Measurements from ENCODE around the gene CAB39. TPM values are rescaled to one million over a fixed set of nuclear protein-coding genes. Genes with fewer than 3 reads are reported as not detected.

The CAB39 gene
- total RNA-seq, 1 donor: 81.0 TPM

DNA sequence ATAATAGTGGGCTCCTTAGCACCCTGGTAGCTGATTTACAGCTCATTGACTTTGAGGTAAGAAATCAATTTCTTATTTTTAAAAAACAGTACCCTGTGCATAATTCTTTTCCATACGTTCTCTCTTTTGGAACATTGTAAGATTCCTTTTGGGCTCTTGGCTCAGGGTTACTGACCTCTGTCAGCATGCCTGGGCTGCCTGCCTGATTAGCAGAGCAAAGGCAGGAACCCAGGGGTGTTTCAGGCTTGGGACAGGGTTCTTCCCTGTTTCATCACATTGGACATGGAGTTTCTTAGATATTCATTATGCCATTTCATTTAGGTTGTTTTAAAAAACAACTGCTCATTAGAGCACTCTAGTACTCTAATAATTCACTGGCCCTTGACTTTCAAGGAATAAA is 78.3 kb downstream of the CAB39 start:
- Histone ChIP-seq H3K27me3 (ENCODE audit: insufficient read depth, low read length) (no peaks in the 10 kb centered on the region), H3K4me1 (ENCODE audit: insufficient read depth, low read length) (peaks cover 31% of the 10 kb centered on the region), H3K4me3 (ENCODE audit: low read length) (no peak overlapping the region), H3K9me3 (ENCODE audit: low read depth, low read length) (peaks cover 13% of the 10 kb centered on the region)

DNA sequence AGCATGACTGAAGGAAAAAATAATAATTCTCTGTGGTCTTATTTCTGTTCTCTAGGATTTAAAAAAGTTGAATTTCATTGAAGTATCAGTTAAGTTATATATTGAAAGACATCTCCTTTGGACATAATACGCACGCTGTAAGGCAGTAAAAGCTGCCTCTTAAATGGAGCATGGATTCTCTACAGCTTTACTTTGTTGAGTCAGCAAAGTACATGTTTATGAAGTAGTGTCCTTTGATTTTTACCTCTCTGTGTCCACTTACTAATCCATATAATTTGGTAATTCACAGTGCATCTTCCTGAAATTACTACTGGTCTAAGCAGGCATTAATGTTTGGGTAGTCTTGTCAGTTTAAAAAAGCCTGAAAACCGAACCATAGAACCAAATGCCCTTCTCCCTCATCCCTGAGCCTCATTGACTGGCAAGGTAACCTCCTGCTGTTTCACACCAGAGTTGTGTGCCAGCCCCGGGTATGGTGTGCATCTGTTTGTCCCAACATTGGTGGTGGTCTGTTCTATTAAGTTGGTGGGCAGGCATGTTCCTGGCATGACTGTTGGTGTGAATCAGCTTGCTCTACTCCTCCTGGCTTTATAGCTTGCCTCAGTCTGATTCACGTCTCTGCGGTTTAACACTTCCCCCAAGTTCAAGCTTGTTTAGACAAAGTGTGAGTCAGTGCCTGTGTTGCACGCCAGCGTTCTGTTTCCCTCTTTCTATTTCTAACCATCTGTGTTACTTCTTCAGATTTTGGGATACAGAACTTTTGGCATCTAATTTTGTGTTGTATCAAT is 81.1 kb downstream of the CAB39 start:
- no peak overlapping the region for H3K4me3 ChIP-seq (ENCODE audit: low read length)
- no peaks in the 10 kb centered on the region for H3K27me3 ChIP-seq (ENCODE audit: insufficient read depth, low read length)
- peaks cover 3% of the 10 kb centered on the region for H3K9me3 ChIP-seq (ENCODE audit: low read depth, low read length)
- peaks cover 54% of the 10 kb centered on the region for H3K4me1 ChIP-seq (ENCODE audit: insufficient read depth, low read length)

DNA sequence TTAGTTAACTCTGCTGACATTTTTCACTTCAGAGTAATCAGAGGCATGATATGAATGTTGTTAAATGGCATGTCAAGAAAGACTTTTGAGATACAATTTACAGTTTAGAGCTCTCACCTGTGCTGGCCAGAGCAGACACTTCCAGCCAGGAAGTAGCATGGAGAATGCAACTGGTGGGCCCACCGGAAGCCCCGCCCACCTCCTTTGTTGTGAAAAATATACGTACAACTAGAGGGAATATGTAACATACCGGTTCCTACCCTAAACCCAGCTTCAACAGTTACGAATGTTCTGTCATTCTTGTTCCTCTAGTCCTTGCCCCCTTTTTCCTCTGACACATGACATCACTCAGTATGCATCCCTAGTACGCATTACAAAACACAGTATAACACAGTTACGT is 81.9 kb downstream of the CAB39 start:
- no peaks in the 10 kb centered on the region for H3K9me3 ChIP-seq (ENCODE audit: low read depth, low read length)
- H3K4me1 ChIP-seq (ENCODE audit: insufficient read depth, low read length): peaks cover 55% of the 10 kb centered on the region
- H3K27me3 ChIP-seq (ENCODE audit: insufficient read depth, low read length): no peaks in the 10 kb centered on the region
- H3K4me3 ChIP-seq (ENCODE audit: low read length): no peak overlapping the region

DNA sequence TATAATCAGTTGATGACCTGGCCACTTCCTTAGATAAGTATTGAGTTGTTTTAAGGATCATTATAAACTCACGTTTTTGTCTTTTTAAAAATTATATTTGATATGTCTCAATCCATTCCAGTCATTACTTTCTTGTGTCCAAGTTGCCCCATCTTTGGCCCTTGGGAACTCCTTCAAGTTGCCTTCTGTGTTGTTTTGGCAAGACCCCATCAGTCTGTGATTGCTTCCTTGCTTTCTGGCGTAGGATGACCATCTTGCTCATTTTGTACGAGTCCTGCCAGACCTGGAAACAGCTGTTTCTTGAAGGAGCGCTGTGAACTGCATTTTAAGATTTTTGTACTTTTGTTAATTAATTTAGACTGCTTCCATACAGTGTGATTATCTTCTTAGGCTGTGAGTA is 83.2 kb downstream of the CAB39 start:
- no peaks in the 10 kb centered on the region for H3K9me3 ChIP-seq (ENCODE audit: low read depth, low read length)
- H3K4me1 ChIP-seq (ENCODE audit: insufficient read depth, low read length): peaks cover 55% of the 10 kb centered on the region
- H3K4me3 ChIP-seq (ENCODE audit: low read length): no peak overlapping the region
- H3K27me3 ChIP-seq (ENCODE audit: insufficient read depth, low read length): no peaks in the 10 kb centered on the region

DNA sequence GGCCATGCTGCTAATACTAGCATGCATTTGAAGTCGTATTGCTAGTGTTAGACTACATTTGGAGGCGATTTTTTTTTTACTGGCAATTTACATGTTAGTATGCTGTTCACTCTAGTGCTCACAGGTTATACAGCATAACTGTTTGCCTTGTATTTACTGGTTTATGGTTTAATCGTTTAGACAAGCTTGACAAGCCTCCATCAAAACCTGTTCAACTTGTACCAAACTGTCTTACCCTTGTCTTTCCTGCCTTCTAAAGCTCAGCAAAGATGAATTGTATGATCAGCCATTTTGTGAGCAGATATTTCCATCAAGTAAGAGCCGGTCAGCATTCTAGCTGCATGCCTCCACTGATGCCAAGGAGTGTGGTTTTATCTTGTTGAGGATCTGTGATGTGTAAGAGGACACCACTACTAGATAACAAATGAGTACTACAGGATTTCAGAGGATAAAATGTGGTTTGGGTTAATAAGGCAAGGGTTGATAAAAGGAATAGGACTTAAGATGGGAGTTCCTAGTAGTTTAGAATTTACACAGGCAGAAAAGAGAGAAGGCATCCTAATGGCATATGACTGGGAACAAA is 83.7 kb downstream of the CAB39 start:
- no peaks in the 10 kb centered on the region for H3K9me3 ChIP-seq (ENCODE audit: low read depth, low read length)
- no peak overlapping the region for H3K4me3 ChIP-seq (ENCODE audit: low read length)
- peaks cover 55% of the 10 kb centered on the region for H3K4me1 ChIP-seq (ENCODE audit: insufficient read depth, low read length)
- no peaks in the 10 kb centered on the region for H3K27me3 ChIP-seq (ENCODE audit: insufficient read depth, low read length)

DNA sequence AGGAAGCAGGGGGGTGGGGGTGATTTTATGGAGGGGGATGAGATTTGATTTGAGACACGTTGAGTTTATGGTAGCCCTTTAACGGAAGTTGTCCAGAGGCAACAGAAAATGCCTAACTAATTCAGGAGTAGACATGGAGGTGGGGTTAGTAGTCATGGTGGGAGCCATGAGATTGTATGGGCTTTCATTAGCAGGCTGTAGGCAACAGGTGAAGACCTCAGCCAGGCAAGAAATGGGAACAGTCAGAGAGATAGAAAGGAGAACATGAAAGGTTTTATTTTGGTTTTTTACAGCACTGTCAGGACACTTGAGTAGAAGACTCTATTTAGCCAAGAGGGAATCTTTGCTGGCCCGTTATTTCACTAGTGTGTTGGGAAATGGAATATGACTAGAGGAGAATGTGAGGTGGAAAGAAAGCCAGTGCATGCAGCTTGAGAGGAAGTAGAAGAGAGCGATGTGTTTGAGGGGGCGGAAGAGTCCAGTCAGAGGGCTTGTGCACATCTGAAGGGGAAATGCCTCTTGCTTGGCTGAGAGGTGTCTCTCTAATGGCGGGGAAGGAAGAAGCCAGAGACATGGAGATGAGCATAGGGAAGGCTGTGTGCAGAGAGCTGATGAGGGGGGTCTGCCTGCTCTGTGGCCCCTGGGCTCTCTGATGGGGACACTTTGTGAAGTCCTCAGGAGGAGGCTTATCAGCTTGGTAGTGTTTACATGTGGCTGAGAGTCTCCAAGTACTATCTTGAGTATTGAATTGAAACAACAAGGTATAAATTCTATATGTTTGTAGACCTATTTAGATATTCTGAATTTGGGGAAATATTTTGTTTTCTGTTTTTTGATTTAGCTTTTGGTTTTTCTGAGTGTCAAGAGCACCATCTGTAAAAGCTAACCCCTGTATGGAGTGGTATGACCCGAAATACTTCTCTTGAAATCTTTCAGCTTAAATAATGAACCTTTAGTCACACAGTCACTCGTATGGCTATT is 85.2 kb downstream of the CAB39 start:
- Histone ChIP-seq H3K4me1 (ENCODE audit: insufficient read depth, low read length) (peaks cover 55% of the 10 kb centered on the region), H3K9me3 (ENCODE audit: low read depth, low read length) (no peaks in the 10 kb centered on the region), H3K4me3 (ENCODE audit: low read length) (no peak overlapping the region), H3K27me3 (ENCODE audit: insufficient read depth, low read length) (no peaks in the 10 kb centered on the region)

DNA sequence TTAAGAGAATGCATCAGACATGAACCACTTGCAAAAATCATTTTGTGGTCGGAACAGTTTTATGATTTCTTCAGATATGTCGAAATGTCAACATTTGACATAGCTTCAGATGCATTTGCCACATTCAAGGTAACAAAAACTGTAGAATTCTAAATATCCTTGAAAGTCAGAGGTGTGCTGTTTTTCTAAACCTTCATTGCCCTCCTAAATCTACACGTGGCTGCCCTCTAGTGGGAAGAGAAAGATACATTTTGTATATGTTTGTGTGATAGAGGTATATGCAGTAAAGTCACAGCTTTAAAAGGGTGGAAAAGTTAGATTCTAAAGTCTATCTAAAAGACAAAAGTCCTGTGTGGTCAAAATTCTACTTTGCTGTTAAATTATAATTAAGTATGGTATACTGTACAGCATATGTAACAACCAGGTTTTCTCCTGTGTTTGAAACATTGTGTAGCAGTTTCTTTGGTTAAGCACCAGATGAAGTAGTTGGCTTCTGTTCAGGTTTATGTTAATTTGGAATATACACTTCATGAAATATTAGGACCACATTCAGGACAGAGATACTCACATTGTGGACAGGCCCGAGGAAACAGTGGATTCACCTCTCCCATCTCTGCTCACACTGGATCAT is 86.2 kb downstream of the CAB39 start:
- Histone ChIP-seq H3K4me1 (ENCODE audit: insufficient read depth, low read length) (peaks cover 45% of the 10 kb centered on the region), H3K9me3 (ENCODE audit: low read depth, low read length) (no peaks in the 10 kb centered on the region), H3K4me3 (ENCODE audit: low read length) (no peak overlapping the region), H3K27me3 (ENCODE audit: insufficient read depth, low read length) (no peaks in the 10 kb centered on the region)

DNA sequence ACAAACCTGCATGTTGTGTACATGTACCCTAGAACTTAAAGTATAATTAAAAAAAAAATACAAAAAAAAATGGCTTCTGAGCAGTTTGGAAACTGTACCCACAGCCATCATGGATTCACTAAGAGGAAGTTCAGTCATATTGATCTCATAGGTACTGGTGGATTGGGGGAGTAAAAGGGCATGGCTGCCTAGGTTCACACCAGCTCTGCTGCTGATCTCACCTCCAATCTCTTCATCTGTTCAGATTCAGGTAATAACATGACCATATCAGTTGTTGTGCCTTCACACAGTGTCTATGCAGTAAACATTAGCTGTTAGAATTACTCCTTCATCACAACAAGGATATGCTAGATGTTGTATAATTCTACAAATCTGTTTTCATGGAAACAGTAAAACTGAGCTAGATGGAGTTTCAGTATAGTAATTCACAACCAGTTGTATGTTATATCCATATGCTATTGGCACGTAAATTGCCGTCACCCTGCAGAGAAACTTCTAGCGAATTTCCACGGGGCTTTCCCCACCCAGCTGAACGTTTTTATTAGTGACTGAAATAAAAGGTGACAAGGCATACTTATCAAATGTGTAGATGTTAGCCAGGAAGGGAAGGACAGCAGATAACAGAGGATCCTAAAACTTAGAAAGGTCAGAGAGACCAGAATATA is 92.8 kb downstream of the CAB39 start:
- Histone ChIP-seq H3K27me3 (ENCODE audit: insufficient read depth, low read length) (no peaks in the 10 kb centered on the region), H3K4me3 (ENCODE audit: low read length) (no peak overlapping the region), H3K4me1 (ENCODE audit: insufficient read depth, low read length) (no peaks in the 10 kb centered on the region), H3K9me3 (ENCODE audit: low read depth, low read length) (no peaks in the 10 kb centered on the region)

DNA sequence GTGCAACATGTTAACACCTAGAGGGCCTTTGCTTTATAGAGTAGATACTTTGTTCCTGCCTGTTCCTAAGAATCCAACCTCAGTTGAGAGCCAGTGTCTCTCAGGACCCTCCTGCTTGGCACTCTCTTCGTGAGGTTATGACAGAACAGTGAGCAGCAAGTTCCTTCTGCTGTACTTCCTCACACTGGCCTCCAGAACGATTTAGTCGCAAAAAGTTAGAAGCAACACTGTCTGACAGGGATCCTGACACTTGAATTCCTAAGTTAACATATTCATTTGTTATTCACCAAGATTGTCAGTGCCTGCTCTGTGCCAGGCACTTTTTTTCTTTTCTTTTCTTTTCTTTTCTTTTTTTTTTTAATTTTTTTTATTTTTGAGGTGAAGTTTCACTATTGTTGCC is 95.1 kb downstream of the CAB39 start:
- H3K4me1 ChIP-seq (ENCODE audit: insufficient read depth, low read length): no peaks in the 10 kb centered on the region
- H3K9me3 ChIP-seq (ENCODE audit: low read depth, low read length): no peaks in the 10 kb centered on the region
- H3K4me3 ChIP-seq (ENCODE audit: low read length): no peak overlapping the region
- H3K27me3 ChIP-seq (ENCODE audit: insufficient read depth, low read length): no peaks in the 10 kb centered on the region

DNA sequence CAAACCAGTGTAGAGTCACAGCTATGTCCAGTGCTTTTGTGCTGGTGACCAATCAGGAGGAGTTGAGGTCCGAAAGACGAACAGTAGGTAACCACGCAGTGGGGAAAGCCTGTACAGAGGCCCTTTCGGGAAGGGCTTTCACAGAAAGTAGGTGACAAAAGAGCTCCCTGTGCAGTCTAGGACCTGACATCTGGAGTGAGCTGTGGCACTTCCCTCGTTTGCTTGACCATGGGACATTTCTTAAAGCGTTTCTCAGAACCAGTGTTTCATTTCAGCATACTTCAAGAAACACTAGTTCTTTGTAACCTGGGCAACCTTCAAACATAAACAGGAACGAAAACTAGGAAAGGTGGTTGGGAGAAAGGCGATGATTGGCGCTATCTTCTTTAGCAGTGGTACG is 96.4 kb downstream of the CAB39 start:
- no peaks in the 10 kb centered on the region for H3K9me3 ChIP-seq (ENCODE audit: low read depth, low read length)
- no peaks in the 10 kb centered on the region for H3K4me1 ChIP-seq (ENCODE audit: insufficient read depth, low read length)
- no peaks in the 10 kb centered on the region for H3K27me3 ChIP-seq (ENCODE audit: insufficient read depth, low read length)
- H3K4me3 ChIP-seq (ENCODE audit: low read length): no peak overlapping the region

DNA sequence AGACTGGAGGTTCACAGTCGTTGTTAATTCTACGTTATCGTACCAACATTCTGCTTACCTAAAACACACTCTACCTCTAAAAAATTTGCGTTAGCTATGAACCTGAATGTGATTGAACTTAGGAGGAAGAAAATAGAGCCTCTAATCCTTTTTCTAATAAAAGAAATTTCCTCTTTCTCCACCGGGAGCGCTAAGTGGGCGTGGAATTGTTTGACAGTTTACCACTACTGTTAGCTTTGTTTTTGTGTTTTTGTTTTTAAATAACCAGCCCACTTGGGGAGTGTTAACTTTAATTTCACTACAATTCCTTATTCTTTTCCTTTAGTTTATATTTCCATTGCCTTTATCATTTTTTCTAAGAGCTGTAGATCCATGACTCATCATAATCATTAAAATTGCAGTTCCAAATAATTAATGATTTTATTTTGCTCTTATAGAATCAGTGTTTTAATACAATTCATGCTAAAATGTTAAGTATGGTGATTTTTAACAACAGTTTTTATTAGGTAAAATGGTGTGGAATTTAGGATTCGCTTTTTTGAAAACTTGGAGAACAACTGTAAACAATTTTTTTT is 97.1 kb downstream of the CAB39 start:
- Histone ChIP-seq H3K4me1 (ENCODE audit: insufficient read depth, low read length) (no peaks in the 10 kb centered on the region), H3K27me3 (ENCODE audit: insufficient read depth, low read length) (no peaks in the 10 kb centered on the region), H3K9me3 (ENCODE audit: low read depth, low read length) (no peaks in the 10 kb centered on the region), H3K4me3 (ENCODE audit: low read length) (no peak overlapping the region)

DNA sequence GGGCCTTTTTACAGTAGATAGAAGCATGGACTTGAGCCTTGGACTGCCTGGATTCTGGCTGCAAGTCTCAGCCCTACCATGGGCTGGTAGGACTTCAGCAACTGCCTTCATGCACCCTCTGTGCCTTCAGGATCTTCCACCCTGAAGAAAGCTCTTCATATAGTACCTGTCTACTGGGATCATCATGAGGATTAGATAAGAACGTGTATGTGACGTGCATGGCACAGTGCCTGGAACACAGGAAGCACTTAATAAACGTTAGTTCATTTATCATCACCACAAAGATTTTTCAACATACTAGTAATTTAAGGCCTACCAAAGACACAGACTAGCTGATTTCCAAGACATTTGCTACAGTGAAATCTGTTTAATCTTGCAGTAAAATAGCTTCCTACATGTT is 98.9 kb downstream of the CAB39 start:
- Histone ChIP-seq H3K9me3 (ENCODE audit: low read depth, low read length) (no peaks in the 10 kb centered on the region), H3K4me3 (ENCODE audit: low read length) (no peak overlapping the region), H3K27me3 (ENCODE audit: insufficient read depth, low read length) (no peaks in the 10 kb centered on the region), H3K4me1 (ENCODE audit: insufficient read depth, low read length) (no peaks in the 10 kb centered on the region)

DNA sequence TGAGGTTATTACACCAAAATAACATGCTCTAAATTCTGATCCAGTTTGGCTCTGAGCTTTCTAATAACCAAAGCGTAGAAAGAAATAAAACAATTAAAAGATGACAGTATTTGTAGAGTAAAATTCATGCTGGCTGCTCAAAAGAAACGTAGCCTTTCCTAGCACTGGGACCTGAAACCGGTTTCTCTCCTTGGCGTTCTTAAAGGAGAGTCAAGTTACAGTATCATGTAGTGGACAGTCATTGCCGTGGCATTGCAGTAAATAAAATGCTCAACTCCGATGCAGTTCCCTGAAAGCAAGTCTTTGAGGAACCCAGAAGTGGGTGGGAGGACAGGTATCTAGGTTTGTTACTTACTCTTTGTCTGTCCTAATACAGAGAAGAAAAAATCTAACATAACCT is 99.4 kb downstream of the CAB39 start:
- Histone ChIP-seq H3K4me1 (ENCODE audit: insufficient read depth, low read length) (no peaks in the 10 kb centered on the region), H3K4me3 (ENCODE audit: low read length) (no peak overlapping the region), H3K9me3 (ENCODE audit: low read depth, low read length) (no peaks in the 10 kb centered on the region), H3K27me3 (ENCODE audit: insufficient read depth, low read length) (no peaks in the 10 kb centered on the region)

DNA sequence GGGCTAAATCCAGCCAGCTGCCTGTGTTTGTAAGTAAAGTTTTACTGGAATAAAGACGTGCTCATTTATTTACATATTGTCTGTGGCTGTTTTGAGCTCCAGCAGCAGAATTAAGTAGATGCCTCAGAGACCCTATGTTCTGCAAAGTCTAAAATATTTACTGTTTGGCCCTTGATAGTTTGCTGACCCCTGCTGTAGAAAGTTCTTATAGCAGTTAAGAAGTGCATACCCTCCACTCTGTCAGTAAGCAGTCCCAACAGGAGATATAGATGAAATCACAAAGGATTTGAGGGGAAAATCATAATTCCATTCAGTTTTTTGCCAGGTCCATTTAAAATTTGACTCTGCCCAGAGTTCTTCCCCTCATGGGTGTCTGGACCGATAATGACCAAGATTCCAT is 102.0 kb downstream of the CAB39 start:
- no peaks in the 10 kb centered on the region for H3K9me3 ChIP-seq (ENCODE audit: low read depth, low read length)
- H3K4me3 ChIP-seq (ENCODE audit: low read length): no peak overlapping the region
- H3K4me1 ChIP-seq (ENCODE audit: insufficient read depth, low read length): no peaks in the 10 kb centered on the region
- no peaks in the 10 kb centered on the region for H3K27me3 ChIP-seq (ENCODE audit: insufficient read depth, low read length)
